KG1 (cell line): ENCODE data around the gene ZSWIM7.

ENCODE experiments used
- DNase-seq: peaks from one replicate; lab custom pipeline; 2025; lab: John Stamatoyannopoulos, UW

Gene ZSWIM7

GRCh38 chr17:15931394-15931793 lies 68.1 kb downstream of the ZSWIM7 start:
- no peak for DNase-seq

- DNase-seq = no peak
These were observed 69.1 kb downstream of the ZSWIM7 start for GRCh38 chr17:15930426-15930825.

GRCh38 chr17:15929941-15930340 lies 69.6 kb downstream of the ZSWIM7 start:
- no peak for DNase-seq

GRCh38 chr17:15928286-15928785 lies 71.2 kb downstream of the ZSWIM7 start:
- DNase-seq = no peak
